KG1 (cell line): Measurements from ENCODE around the gene SRPRA.
"Not testable (repeated sequence)": the region's sequence is repeated elsewhere in the genome, so short reads cannot be mapped to it uniquely, and the experiment has no call there.

Source experiments
- DNase-seq: peaks from one replicate; lab custom pipeline; 2025; lab: John Stamatoyannopoulos, UW

The SRPRA gene

GRCh38 chr11:126268708-126269579 lies at the start of gene SRPRA, which contains the start of gene FOXRED1:
Gene SRPRA (minus strand): TSS chr11:126268895. CDS start chr11:126268804, 91 bp downstream.
Gene FOXRED1 (plus strand): TSS chr11:126269154. CDS start chr11:126269207, 53 bp downstream.
- DNase-seq: peak; percentile 100

DNA sequence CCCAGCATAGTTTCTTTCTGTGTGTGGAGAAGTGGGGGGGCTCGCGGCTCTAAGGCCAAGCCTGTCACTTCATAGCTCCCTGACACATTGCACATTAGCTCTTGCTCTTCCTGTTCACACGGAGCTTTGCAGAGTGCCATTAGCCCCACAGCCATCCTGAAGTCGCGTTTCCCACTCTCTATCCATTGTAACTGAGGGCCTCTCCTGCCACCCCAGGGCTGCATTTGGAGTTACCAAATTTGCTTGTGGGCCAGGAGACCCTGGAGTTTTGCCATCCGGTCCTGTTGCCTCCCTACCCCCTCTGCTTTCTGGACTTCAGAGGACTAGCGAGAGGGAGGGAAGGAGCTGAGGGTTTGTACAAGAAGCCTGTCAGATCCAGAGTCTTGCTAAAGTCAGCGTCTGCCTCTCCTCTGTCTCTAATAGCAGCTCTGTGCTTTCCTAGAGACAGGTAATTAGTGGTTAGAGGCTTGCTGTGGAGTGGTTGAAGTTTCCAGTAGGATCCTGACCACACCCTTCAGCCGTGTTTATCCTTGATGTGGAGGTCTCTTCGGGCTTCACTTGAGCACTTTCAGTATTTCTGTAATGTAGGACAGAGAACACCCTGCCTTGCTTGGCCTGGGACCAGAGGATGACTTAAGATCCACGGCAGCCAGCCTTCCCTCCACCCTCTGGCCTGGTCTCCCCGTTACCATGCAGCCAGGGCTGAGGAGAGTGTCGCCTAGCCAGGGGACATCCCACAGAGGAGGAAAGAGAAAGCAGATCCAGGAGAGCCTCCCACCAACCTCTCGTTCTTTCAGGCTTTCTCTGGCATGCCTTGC lies 49.3 kb upstream of the SRPRA start:
- peak; percentile 47 for DNase-seq

DNA sequence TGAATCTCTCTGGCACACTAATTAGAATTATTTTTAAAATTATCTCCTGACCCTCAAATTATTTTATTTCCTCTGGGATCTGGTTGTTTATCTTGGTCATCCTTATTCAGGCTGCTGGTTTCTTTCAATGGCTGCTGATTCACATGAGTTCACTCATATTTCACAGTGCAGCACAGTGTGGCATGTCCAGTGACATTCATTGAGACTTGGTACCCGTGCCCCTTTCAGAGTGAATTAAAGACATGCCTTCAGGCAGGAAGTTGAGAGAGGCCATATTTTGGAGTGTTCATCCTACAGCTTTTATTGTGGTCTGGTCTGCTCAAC lies 48.7 kb upstream of the SRPRA start:
- DNase-seq: no peak

GRCh38 chr11:126313826-126314225 lies 45.1 kb upstream of the SRPRA start:
- no peak for DNase-seq

DNA sequence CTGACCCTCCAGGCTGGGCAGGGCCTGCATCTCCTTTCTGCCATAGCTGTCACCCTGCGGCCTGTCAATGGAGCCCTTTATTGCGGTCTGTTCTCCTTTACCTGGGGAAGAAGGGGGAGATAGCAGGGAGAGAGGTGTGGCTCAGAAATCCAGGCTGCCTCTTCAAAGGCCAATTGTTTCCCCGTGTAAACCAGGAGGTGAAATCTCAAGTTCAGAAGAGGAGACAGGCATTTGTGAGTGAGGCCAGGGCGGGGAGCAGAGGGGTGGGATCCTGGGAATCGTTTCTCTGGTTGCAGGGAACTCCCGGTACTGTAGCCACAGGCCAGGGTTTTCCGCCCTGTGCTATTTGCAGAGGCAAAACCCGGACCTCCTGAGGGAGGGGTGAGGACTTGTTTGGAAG lies 44.3 kb upstream of the SRPRA start:
- no peak for DNase-seq

DNA sequence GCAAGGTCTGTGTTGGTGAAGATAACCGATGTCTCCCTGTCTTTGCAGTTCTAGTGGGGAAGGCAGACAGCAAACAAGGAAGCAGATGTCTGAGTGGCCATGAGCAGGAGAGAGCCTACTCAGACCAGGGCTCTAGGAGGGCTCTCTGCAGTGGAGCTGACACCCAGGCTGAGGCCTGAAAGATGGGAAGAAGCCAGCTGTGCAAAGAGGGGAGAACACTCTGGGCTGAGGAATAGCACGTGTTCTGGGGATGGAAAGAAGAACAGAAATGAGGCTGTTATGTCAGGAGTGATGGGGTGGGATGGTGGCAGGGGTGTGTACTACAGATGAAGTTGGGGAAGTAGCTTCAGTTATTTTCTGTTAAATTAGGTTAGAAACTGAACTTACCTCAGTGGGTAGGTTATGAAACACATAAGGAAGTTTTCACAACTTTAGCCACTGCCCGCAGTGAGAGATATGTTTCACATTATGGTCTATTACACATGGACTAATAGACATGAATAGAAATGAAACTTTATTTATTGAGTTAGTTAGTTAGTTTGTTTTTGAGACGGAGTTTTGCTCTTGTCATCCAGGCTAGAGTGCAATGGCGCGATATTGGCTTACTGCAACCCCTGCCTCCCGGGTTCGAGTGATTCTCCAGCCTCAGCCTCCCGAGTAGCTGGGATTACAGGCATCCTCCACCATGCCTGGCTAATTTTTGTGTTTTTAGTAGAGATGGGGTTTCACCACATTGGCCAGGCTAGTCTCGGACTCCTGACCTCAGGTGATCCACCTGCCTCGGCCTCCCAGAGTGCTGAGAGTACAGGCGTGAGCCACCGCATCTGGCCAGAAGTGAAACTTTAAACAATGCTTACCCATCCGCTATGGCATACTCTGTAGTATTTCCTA lies 43.0 kb upstream of the SRPRA start:
- DNase-seq: peak; percentile 38

DNA sequence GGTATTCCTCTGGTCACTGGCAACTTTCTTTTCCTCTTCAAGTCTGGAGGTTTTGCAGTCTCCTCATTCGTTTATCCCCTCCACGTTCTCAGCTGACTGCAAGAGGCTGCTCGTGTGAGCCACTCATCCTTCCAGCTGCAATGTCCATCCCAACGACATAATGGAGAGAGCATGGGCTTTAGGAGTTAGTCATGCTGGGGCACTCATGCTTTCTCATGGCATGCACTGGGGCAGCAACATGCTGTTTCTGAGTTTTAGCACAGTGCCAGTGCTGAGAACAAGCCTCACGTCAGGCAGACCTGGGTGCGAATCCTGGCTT lies 42.3 kb upstream of the SRPRA start:
- no peak for DNase-seq

- DNase-seq: peak; percentile 75
Observed at GRCh38 chr11:126310200-126310991, 41.7 kb upstream of the SRPRA start.

GRCh38 chr11:126308771-126309170 lies 40.1 kb upstream of the SRPRA start:
- not testable (repeated sequence) for DNase-seq

- no peak for DNase-seq
Observed at GRCh38 chr11:126308271-126308671, 39.6 kb upstream of the SRPRA start.

DNA sequence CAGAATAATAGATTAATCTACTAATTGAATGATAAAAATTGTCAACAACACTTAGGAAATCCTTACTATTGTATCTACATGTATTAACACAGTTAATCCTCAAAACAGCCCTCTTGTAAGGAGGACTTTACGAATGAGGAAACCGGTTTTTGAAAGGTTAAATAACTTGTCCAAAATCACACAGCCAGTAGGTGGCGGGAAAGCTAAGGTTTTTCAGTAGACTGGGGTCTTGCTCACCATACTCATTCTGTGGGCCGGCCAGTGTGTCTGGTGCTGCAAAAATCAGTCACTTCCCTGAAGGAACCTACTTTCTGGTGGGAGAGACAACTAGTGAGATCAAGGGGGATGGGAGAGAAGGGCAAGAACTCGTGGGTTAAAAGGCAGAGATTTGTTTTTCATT lies 39.0 kb upstream of the SRPRA start:
- peak; percentile 48 for DNase-seq

DNA sequence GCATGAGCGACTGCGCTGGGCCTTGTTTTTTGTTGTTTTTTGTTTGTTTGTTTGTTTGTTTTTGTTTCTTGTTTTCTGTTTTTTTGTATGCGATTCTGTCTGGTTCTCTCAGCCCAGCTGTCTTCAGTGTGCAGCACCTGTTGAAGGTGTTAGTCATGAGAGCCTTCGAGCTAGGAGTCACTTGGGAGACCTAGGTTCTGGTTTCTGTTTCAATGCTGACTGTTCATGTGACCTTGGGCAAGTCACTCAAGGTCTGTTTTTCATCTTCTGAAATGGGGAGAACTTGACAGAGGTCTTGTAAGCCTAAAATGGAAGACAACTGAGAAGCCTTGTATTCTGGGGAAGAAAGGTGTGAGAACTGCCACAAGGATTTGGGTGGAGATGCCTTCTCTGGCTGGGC lies 37.0 kb upstream of the SRPRA start:
- DNase-seq: no peak

DNA sequence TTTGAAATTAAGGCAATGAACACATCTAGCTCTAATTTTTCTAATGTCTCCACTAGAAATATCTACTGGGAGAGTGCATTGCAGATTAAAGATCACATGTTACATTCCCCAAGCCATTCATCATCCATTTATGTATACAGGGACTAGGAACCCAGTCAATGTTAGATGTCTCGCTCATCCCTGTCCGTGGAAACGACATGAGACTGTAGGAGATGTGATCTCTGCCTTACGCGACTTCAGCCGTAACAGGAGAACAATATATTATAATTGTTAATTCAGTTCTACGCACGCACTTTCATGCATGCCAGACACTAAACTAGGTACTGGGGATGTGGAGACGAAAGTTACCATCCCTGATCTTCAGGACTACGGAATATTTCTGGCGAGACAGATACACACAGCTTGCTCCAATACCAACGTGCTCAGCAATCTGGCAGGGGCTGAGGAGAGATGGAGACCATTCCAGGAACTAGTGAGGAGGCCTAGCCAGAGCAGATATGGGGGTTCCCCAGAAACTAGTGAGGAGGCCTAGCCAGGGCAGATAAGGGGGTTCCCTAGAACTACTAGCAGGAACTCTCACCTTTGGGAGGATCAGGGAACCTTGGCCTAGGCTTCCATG lies 35.9 kb upstream of the SRPRA start:
- DNase-seq: no peak

DNA sequence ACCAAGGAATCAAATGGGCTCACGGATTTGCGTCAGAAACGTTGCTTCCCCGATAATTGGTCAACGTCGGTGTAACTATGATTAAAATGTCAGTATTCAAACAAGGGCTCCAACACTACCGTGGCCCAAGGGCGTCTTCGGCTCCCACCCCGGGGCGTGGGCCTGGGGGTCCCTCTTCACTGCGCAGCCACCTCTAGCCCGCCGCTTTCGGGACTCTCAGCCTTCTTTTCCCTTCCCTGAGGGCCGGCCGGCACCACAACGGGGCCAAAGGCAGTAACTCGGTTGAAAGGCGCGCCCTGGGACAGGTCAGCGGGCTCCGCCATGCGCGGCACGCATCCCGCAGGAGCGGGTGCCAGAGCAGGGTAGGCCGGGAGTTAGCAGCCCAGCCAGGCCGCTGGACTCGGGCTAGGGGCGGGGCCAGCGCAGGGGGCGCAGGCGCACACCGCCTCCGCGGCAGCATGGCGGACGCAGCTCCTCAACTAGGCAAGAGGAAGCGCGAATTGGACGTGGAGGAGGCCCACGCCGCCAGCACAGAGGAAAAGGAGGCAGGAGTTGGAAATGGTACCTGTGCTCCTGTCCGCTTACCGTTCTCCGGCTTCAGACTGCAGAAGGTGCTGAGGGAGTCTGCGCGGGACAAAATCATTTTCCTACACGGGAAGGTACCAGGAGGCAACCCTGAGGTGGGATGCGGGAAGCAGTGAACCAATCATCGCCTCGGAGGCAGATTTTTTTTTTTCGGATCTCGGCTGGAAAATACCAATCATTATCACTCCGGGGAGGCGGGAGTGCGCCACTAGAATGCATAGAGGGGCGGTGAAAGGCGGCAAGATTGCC lies 35.1 kb upstream of the SRPRA start, which contains the start of gene DCPS:
DCPS (plus strand) TSS at position 438 of the 834 bp plus-strand sequence; CDS start at position 459, 21 bp downstream.
- peak; percentile 94 for DNase-seq

DNA sequence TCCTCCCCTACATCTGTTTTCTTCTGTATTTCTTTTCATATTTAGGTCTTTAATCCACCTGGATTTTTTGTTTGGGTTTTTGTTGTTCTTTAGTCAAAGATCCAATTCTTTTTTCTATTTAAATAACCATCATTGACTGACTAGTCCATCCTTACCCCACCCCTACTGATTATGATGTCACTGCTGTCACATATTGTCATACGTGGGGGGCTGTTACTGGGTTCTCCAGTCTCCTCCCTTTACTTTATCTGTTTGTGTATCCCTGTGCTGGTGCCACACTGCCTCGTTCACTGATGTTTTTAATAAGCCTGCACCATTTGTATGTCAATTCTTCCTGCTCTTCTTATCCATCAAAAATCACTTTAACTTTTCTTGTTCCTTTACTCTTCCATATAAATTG lies 28.3 kb upstream of the SRPRA start:
- DNase-seq: no peak

- no peak for DNase-seq
Observed at GRCh38 chr11:126293726-126294125, 25.0 kb upstream of the SRPRA start.

DNA sequence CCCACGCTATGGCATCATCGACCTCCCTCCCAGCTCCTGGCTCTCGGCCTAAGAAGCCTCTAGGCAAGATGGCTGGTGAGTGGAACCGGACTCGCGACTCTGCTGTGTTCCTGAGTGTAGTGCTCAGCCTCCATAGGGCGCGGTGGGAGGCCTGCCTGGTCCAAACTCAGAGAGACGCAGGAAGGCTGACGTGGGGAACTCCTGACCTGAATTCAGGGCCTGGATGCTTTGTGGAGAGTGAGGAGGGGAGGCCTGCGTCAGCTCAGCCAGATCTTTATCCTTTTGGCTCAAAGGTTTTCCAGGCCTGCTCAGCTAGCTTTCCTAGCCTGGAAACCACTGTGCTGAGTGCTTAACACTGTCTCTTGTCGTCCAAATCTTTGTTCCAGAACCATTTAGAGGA lies 22.2 kb upstream of the SRPRA start:
- DNase-seq: no peak

DNA sequence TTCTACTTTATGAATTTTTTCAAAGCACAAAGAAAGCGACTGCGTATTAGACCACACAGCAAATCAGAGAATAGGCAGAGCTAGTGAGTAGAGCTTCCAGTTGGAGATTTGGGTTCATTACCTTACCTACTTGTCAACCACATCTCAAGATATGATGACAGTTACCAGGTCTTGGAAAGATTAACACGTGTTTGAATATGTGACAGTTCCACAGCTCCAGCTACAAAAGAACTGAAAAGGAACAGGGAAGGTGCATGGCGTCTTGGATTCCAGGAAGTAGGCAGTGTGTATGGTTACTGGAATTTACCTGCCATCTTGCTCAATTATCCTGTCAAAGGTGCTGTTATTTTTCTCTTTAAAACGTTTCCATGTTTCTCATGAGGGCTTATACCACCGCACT lies 19.5 kb upstream of the SRPRA start:
- DNase-seq: no peak

- DNase-seq: no peak
Observed at GRCh38 chr11:126284829-126285228, 16.1 kb upstream of the SRPRA start.
